ENCODE data around the gene PRR11. TPM values are rescaled to one million over a fixed set of nuclear protein-coding genes. Genes with fewer than 3 reads are reported as not detected.

PRR11 gene
- total RNA-seq: 1 to 10 TPM; 4.1 to 6.1 TPM
- 10 to 100 TPM; 16.5 to 21.6 TPM for polyA plus RNA-seq (ENCODE audit: insufficient read length in 2 of 2)
- long read RNA-seq, donor 1: 0 reads
- long read RNA-seq, donor 2, partial matches to known transcripts: 0 of 2 reads
- long read RNA-seq, donor 2, other reads (novel, unspliced or antisense): 0 of 2 reads
- long read RNA-seq, donor 3, partial matches to known transcripts: 0 of 1 reads
- long read RNA-seq, donor 3, other reads (novel, unspliced or antisense): 0 of 1 reads
- long read RNA-seq, donor 4, partial matches to known transcripts: 0 of 3 reads
- long read RNA-seq, donor 4, other reads (novel, unspliced or antisense): 0 of 3 reads

- Histone ChIP-seq H3K27ac (ENCODE audit: low read depth, low read length) (peak within 1 kb of the TSS; percentile 98), H3K36me3 (ENCODE audit: control insufficient read depth, insufficient read depth, low read length) (no peaks in the 10 kb centered on the region), H3K4me3 (ENCODE audit: low read depth, low read length) (peak within 1 kb of the TSS; percentile 91), H3K27me3 (ENCODE audit: control insufficient read depth, insufficient read depth, low read length) (no peaks in the 10 kb centered on the region), H3K4me1 (ENCODE audit: control insufficient read depth, insufficient read depth, low read length) (peaks cover 3% of the 10 kb centered on the region), H3K9me3 (ENCODE audit: control insufficient read depth, insufficient read depth, low read length) (no peaks in the 10 kb centered on the region)
- WGBS (ENCODE audit: insufficient coverage): 1% methylated on average over 19 of the region's 25 CpGs
- peak in 5 of 6 donors; percentile 99 to 100 (median 99) for DNase-seq (ENCODE audit: low read depth in 4 of 6, low spot score in 6 of 6)
Measured at GRCh38 chr17:59155439-59156177, at the start of gene PRR11. TSS of gene PRR11 (plus strand) at chr17:59155746. CDS start at chr17:59169753, 14,007 bp downstream.

- H3K9me3 ChIP-seq (ENCODE audit: control insufficient read depth, insufficient read depth, low read length): no peaks in the 10 kb centered on the region
- under 1% methylated on average over 18 of the region's 18 CpGs for WGBS (ENCODE audit: insufficient coverage)
- DNase-seq (ENCODE audit: low read depth in 4 of 6, low spot score in 6 of 6): peak in 5 of 6 donors; percentile 28 to 78 (median 39)
- peak overlapping the region; percentile 77 for H3K4me3 ChIP-seq (ENCODE audit: low read depth, low read length)
- peaks cover 5% of the 10 kb centered on the region for H3K4me1 ChIP-seq (ENCODE audit: control insufficient read depth, insufficient read depth, low read length)
- no peaks in the 10 kb centered on the region for H3K27me3 ChIP-seq (ENCODE audit: control insufficient read depth, insufficient read depth, low read length)
- H3K27ac ChIP-seq (ENCODE audit: low read depth, low read length): peak overlapping the region; percentile 90
- H3K36me3 ChIP-seq (ENCODE audit: control insufficient read depth, insufficient read depth, low read length): peaks cover 7% of the 10 kb centered on the region
Measured at GRCh38 chr17:59105852-59106462, 49.6 kb upstream of the PRR11 start.

- Histone ChIP-seq H3K9me3 (ENCODE audit: control insufficient read depth, insufficient read depth, low read length) (no peaks in the 10 kb centered on the region), H3K36me3 (ENCODE audit: control insufficient read depth, insufficient read depth, low read length) (peaks cover 7% of the 10 kb centered on the region), H3K27me3 (ENCODE audit: control insufficient read depth, insufficient read depth, low read length) (no peaks in the 10 kb centered on the region), H3K4me3 (ENCODE audit: low read depth, low read length) (peak within 1 kb of the TSS; percentile 77), H3K27ac (ENCODE audit: low read depth, low read length) (peak within 1 kb of the TSS; percentile 90), H3K4me1 (ENCODE audit: control insufficient read depth, insufficient read depth, low read length) (peaks cover 5% of the 10 kb centered on the region)
- under 1% methylated on average over 89 of the region's 89 CpGs for WGBS (ENCODE audit: insufficient coverage)
- DNase-seq (ENCODE audit: low read depth in 4 of 6, low spot score in 6 of 6): peak; percentile 93 to 99 (median 96)
Measured at GRCh38 chr17:59106463-59107305, 48.9 kb upstream of the PRR11 start, which contains the start of gene TRIM37. TSS of gene TRIM37 (minus strand) at chr17:59106880. CDS start at chr17:59106461, 419 bp downstream.

DNA sequence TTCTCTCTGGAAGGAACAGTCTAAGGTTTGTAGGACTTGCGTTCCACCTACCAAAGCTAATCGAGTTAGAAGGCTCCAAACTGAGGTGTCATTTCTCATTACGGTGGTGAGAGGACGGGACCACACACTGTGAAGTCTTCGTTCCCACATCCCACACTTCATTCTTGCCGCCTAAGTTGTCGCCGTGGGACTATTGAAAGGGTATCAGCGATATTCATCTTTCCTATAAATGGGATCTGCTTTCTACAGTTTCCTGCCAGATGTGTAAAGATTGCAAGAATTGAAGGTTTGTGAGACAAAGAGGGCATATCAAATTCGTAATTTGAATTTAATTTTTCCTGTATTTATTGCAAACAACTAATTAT lies 48.3 kb upstream of the PRR11 start:
- Histone ChIP-seq H3K9me3 (ENCODE audit: control insufficient read depth, insufficient read depth, low read length) (no peaks in the 10 kb centered on the region), H3K36me3 (ENCODE audit: control insufficient read depth, insufficient read depth, low read length) (peaks cover 7% of the 10 kb centered on the region), H3K4me1 (ENCODE audit: control insufficient read depth, insufficient read depth, low read length) (peaks cover 5% of the 10 kb centered on the region), H3K4me3 (ENCODE audit: low read depth, low read length) (peak overlapping the region; percentile 77), H3K27me3 (ENCODE audit: control insufficient read depth, insufficient read depth, low read length) (no peaks in the 10 kb centered on the region), H3K27ac (ENCODE audit: low read depth, low read length) (peak overlapping the region; percentile 72)
- DNase-seq (ENCODE audit: low read depth in 4 of 6, low spot score in 6 of 6): peak in 1 of 6 donors; percentile 10
- no CpG with 5 or more reads among the region's 10 CpGs for WGBS (ENCODE audit: insufficient coverage)

DNA sequence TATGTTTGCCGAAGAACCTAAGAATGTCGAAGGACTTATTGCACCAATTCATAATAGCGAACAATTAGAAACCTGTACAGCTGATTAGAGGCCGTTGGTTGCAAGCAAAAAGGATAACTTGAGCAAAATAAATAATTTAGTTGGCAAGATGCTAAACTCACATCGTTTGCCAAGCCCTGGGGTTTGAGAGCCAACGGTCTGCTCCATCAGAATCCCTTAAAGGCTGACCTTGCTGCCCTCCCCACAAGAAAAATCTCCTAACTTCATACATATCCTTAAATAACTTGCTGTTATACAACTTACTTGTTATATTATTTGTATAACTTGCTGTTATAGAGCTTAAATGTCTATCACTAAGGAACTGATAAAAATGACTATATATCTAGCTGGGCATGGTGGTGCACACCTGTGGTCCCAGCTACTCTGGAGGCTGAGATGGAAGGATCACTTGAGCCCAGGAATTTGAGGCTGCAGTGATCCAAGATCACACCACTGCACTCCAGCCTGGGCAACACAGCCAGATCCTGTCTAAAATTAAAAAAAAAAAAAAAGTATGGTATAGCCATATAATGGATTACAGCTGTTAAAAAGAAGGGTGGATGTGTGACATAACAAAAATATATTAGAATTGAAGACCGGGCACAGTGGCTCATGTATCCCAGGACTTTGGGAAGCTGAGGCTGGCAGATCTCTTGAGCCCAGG lies 47.0 kb upstream of the PRR11 start:
- Histone ChIP-seq H3K27me3 (ENCODE audit: control insufficient read depth, insufficient read depth, low read length) (no peaks in the 10 kb centered on the region), H3K27ac (ENCODE audit: low read depth, low read length) (no peak overlapping the region), H3K9me3 (ENCODE audit: control insufficient read depth, insufficient read depth, low read length) (no peaks in the 10 kb centered on the region), H3K4me1 (ENCODE audit: control insufficient read depth, insufficient read depth, low read length) (peaks cover 5% of the 10 kb centered on the region), H3K4me3 (ENCODE audit: low read depth, low read length) (no peak overlapping the region), H3K36me3 (ENCODE audit: control insufficient read depth, insufficient read depth, low read length) (peaks cover 8% of the 10 kb centered on the region)
- DNase-seq (ENCODE audit: low read depth in 4 of 6, low spot score in 6 of 6): peak in 1 of 6 donors; percentile 1
- WGBS (ENCODE audit: insufficient coverage): 77% methylated on average over 5 of the region's 7 CpGs

DNA sequence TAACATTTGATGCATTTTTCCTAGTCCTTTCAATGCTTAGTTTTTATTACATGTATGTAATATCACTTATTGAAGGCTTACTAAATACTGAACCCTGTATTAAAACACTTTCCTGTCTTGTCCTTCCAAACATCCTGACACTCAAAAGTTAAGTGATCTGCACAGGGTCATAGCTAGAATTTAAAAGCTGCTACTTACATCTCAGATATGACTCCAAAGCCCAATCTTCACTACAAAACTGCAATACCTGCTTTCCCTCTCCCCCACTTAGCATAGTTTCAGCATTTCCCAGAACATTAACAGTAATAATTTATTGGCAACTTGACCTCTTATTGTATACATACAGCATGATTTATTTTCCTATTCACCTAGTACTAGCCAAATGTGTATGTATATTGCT lies 44.6 kb upstream of the PRR11 start:
- Histone ChIP-seq H3K4me3 (ENCODE audit: low read depth, low read length) (no peak overlapping the region), H3K4me1 (ENCODE audit: control insufficient read depth, insufficient read depth, low read length) (peaks cover 3% of the 10 kb centered on the region), H3K27ac (ENCODE audit: low read depth, low read length) (no peak overlapping the region), H3K27me3 (ENCODE audit: control insufficient read depth, insufficient read depth, low read length) (no peaks in the 10 kb centered on the region), H3K36me3 (ENCODE audit: control insufficient read depth, insufficient read depth, low read length) (peaks cover 9% of the 10 kb centered on the region), H3K9me3 (ENCODE audit: control insufficient read depth, insufficient read depth, low read length) (no peaks in the 10 kb centered on the region)
- DNase-seq (ENCODE audit: low read depth in 4 of 6, low spot score in 6 of 6): no peak

- WGBS (ENCODE audit: insufficient coverage): no CpG with 5 or more reads among the region's 3 CpGs
- no peaks in the 10 kb centered on the region for H3K9me3 ChIP-seq (ENCODE audit: control insufficient read depth, insufficient read depth, low read length)
- H3K4me3 ChIP-seq (ENCODE audit: low read depth, low read length): no peak overlapping the region
- no peaks in the 10 kb centered on the region for H3K27me3 ChIP-seq (ENCODE audit: control insufficient read depth, insufficient read depth, low read length)
- H3K27ac ChIP-seq (ENCODE audit: low read depth, low read length): no peak overlapping the region
- no peak for DNase-seq (ENCODE audit: low read depth in 4 of 6, low spot score in 6 of 6)
- peaks cover 3% of the 10 kb centered on the region for H3K4me1 ChIP-seq (ENCODE audit: control insufficient read depth, insufficient read depth, low read length)
- H3K36me3 ChIP-seq (ENCODE audit: control insufficient read depth, insufficient read depth, low read length): peaks cover 11% of the 10 kb centered on the region
Measured at GRCh38 chr17:59111539-59111938, 44.0 kb upstream of the PRR11 start.

DNA sequence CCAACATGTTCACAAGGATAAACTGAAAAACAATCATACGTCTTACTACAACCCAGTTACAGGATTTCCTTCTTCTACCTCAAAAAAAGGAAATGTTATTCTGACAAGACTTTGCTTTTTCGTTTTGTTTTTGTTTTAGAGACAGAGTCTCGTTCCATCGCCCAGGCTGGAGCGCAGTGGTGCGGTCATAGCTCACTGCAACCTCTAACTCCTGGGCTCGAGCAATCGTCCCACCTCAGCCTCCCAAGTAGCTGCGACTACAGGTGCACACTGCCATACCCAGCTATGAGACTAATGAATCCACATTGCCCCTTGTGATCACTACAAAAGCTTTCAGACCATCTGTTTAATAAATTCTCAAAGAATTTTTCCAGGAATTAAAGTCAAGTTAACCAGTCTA lies 40.1 kb upstream of the PRR11 start:
- Histone ChIP-seq H3K9me3 (ENCODE audit: control insufficient read depth, insufficient read depth, low read length) (no peaks in the 10 kb centered on the region), H3K4me1 (ENCODE audit: control insufficient read depth, insufficient read depth, low read length) (no peaks in the 10 kb centered on the region), H3K27me3 (ENCODE audit: control insufficient read depth, insufficient read depth, low read length) (no peaks in the 10 kb centered on the region), H3K27ac (ENCODE audit: low read depth, low read length) (no peak overlapping the region), H3K36me3 (ENCODE audit: control insufficient read depth, insufficient read depth, low read length) (peaks cover 19% of the 10 kb centered on the region), H3K4me3 (ENCODE audit: low read depth, low read length) (no peak overlapping the region)
- WGBS (ENCODE audit: insufficient coverage): 100% methylated on average over 9 of the region's 9 CpGs
- DNase-seq (ENCODE audit: low read depth in 4 of 6, low spot score in 6 of 6): no peak

All from spinal cord (tissue), 10 donors.